ENCODE measurements around the gene MACROH2A1.

MACROH2A1 gene

DNA sequence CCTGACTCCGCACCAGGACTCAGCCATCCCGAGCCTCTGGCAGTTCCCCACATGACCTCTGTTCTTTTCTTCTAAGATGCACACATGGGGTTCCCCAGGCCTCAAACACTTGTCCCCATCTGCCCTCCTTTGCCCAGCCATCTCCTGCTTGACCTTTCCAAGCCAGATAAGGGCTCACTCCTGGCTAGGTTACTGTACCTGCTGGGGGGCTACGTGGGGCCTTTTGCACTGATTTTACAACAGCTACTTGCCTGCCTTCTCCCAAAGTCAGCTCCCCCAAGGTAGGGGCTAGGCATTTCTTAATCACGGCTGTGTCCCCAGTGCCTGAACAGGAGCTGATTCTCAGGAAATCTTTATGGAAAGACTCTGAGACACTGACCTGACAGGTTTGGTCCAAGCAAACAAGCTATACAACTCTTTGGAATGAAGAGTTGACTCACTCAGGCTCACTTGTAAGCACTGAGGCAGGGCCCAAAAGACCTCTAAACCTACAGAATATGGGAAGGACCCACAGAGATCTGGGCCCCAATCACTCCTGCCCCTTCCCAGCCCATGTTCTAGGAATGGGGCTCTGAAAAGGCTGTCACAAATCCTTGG is 2.5 kb downstream of the MACROH2A1 start:
- no peak for DNase-seq

GRCh38 chr5:135395866-135396265 is 3.2 kb downstream of the MACROH2A1 start:
- no peak for DNase-seq

GRCh38 chr5:135395451-135395850 is 3.6 kb downstream of the MACROH2A1 start:
- DNase-seq: no peak

DNA sequence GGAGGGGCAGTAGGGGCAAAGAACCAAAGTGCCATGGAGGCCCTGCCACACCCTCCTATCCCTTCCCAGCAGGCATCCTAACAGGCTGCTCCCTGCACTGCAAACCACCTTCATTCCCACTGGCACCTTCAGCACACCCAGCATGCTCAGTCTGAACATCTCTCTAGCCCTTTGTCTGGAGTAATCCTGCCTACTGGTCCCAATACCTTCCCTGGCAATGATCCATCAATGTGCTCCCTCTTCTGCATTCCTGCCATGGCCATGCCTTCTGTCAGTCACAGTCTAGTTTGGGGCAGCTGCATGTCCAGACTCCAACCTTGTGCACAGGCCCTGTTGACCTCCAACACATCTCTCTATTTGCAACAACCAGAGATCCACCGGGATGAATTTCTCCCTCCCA is 4.9 kb downstream of the MACROH2A1 start:
- DNase-seq: no peak

DNA sequence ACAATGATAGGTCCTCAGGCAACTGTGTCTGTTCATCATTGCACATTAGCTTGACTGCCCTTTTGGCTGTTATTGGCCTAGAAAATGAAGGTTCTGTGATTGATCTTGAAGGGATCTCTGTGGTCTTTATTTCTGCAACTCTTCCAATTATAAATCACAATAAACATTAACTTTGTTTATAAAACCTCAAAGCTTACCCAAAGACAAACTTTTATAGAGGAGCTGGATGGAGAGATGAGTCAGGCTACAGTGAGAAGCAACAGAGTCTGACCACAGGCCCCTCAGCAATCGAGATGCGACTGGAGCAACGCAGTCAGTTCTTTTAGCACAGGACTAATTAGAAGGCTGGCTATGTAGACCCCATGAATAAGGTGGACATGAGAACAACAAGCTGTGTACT is 5.3 kb downstream of the MACROH2A1 start:
- DNase-seq: no peak

- no peak for DNase-seq
These were observed 5.8 kb downstream of the MACROH2A1 start for GRCh38 chr5:135393229-135393628.

- DNase-seq: no peak
These were observed 6.8 kb downstream of the MACROH2A1 start for GRCh38 chr5:135392256-135392655.

- no peak for DNase-seq
These were observed 7.2 kb downstream of the MACROH2A1 start for GRCh38 chr5:135391869-135392255.

- DNase-seq: no peak
These were observed 7.7 kb downstream of the MACROH2A1 start for GRCh38 chr5:135391116-135391868.

- no peak for DNase-seq
These were observed 10.1 kb downstream of the MACROH2A1 start for GRCh38 chr5:135388860-135389435.

- no peak for DNase-seq
These were observed 11.4 kb downstream of the MACROH2A1 start for GRCh38 chr5:135387629-135387960.

DNA sequence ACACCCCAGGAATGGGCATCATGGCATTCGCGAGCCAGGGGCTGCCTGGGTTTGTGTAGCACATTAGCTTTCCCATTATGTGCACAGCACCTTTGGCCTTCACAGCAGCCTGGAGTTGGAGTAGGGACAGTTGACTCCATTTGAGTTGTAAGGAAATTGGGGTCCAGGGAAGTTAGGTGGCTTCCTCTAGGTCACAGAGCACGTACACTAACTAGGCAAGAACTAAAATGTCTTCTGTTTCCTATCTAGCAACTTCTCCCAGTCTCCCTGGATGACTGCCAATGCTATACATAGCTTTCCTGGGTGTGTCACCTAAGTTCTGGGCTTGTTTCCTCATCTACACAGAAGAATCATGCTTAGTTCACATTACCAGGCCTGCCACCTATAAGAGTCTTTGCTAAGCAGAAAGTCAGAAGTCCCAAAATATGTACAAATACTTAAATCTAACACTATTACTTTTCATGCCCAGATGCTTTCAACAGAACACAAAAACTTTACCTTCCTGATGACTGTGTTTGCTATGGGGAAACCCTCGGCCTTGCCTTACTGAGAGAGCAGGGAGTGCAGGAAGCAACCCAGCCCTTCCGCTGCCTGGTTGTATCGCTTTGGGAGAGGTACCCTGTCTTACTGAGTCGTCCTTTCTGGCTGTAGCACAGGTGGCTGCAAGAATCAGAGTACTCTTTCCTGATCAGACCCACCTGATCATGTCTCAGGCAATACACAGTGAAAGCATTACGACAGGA is 12.0 kb downstream of the MACROH2A1 start:
- DNase-seq: no peak

DNA sequence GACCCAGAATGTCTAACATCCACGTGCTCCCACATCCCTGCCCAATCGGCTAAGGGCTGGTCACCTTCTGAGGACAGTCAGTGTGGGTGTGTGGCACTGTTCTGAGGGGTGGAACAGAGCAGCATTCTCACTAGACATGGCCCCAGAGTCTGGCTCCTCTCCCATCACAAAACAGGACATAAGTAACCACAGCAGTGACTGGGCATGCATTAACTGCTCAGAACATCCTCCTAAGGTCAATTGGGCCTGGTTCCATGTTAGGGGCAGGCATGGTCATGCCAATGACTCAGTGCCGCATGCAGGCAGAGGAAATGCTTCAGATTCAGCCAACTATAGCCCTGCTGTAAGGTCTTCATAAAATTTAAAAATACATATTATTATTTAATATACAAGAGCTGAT is 12.9 kb downstream of the MACROH2A1 start:
- DNase-seq: no peak

DNA sequence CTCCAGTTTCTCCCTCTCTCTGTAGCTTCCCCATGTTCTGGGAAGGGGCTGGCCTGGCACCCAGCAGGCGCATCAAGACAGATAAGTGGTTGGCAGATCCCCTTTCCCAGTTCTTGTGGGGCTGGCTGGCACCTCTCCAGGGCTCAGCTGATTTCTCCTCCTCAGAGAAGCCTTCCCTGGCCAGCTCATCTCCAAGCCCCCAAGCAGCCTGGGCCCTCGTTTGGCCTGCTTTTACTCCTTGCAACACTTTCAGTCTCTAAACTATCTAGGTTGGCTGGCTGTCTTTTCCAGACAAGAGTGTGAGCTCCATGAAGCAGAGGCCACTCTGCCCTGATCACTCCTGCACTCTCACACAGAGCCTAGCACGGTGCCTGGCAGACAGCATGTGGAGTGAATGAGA is 13.5 kb downstream of the MACROH2A1 start:
- no peak for DNase-seq

- no peak for DNase-seq
These were observed 14.1 kb downstream of the MACROH2A1 start for GRCh38 chr5:135384898-135385297.

GRCh38 chr5:135383803-135384495 is 15.1 kb downstream of the MACROH2A1 start:
- DNase-seq: no peak

- DNase-seq: no peak
These were observed 16.1 kb downstream of the MACROH2A1 start for GRCh38 chr5:135382981-135383380.

DNA sequence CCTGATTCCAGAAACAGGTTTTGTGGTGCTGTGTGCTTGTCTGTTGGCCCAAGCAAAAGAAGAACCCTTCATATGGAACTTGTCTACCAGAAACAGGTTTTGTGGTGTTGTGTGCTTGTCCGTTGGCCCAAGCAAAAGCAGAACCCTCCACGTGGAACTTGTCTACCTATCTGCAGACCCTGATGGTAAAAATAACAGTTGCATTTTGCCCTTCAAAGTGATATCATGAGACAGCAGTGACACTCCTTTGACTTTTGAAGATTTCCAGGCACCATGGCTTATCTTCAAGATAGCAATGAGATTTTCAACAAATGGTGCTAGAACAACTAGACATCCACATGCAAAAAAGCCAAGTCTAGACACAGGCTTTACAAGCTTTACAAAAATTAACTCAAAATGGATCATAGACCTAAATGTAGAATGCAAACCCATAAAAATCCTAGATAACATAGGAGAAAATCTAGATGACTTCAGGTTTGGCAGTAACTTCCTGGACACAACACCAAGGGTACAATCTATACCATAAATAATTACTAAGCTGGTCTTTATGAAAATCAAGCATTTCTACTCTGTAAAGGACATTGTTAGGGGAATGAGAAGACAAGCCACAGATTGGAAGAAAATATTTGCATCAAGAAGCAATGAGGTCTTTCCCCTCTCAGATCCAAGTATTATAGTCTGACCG is 16.8 kb downstream of the MACROH2A1 start:
- DNase-seq: no peak

DNA sequence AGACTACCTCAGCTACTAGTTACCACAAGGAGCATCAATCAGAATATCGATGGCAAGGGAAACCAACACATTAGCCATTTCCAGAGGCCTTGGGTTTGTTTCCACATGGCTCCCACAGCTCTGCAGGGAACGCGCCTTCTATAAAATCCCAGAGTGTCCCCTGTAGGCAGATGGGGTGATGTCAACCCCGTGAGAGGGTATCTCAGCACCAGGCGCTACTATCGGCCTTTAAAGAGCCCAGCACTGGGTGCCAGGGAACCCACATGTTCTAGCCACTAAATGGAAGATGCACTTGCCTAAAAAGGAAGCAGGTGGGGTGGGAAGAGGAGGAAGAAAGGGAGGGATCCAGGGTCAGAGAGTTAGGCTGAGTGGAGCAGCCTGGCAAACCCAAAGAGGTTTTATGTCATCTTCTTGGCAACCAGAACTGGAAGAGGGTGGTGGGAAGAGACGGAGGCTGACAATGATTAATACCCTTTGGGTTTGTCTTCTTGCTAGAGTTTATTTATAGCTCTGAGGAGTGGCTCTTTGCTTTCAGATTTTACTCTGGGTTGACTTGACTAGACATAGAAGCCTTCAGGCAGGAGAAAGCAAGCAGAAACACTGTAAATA is 19.9 kb downstream of the MACROH2A1 start:
- DNase-seq: no peak

- DNase-seq: no peak
These were observed 21.0 kb downstream of the MACROH2A1 start for GRCh38 chr5:135377751-135378680.
